Measurements from ENCODE around the gene RAPGEF6.

- TF ChIP-seq CTCF (IDR thresholded peaks at IDR 0.05; ENCODE audit: insufficient read depth, low read length) (no peak), GABPA (IDR thresholded peaks at IDR 0.05; ENCODE audit: low read depth) (no peak), REST (IDR thresholded peaks at IDR 0.05; ENCODE audit: insufficient replicate concordance, low read depth) (no peak)
These were observed 218.3 kb downstream of the RAPGEF6 start for GRCh38 chr5:131416729-131417128.
